GM12878 (cell line): ENCODE results near the gene RBM43. TPM values are rescaled to one million over a fixed set of nuclear protein-coding genes. Genes with fewer than 3 reads are reported as not detected.

Experiments
- ATAC-seq: fragments of 200-7000 bp; cut with Tn5 transposase; 3 replicates; pipeline ENCODE4 v1.9.1; 2020; ENCODE audit warnings: mild to moderate bottlenecking, moderate library complexity
- BruUV-seq: library from RNA; stranded (reverse); fragments of 400-500 nt; replicated peaks from 2 replicates; lab custom pipeline; 2021; lab: Mats Ljungman, UMichigan
- CTCF ChIA-PET: fragments of 300-600 bp; sonication (Branson Sonifier 250); formaldehyde crosslinking; extraction: SDS; loops from one replicate; lab custom pipeline; 2021; ENCODE audit warnings: inconsistent platforms; lab: Yijun Ruan, JAX
- POLR2A ChIA-PET: fragments of 350-600 bp; formaldehyde crosslinking; extraction: SDS; loops from one replicate; lab custom pipeline; 2021; ENCODE audit warnings: inconsistent platforms; lab: Charles Lee
- RAD21 ChIA-PET: fragments of 300-600 bp; sonication (Branson Sonifier 250); formaldehyde crosslinking; loops from one replicate; lab custom pipeline; 2023; ENCODE audit warnings: antibody characterized with exemption; ENCODE audit not compliant: unreplicated experiment; lab: Charles Lee
- SMC1A ChIA-PET: fragments of 300-600 bp; sonication (Branson Sonifier 250); formaldehyde crosslinking; loops from one replicate; lab custom pipeline; 2023; ENCODE audit not compliant: unreplicated experiment, uncharacterized antibody; lab: Charles Lee
- DNase-seq: peaks from one replicate; pipeline ENCODE4 v3.0.0-alpha.2; 2011; ENCODE audit warnings: low read depth, low spot score
- FAIRE-seq: peaks from 3 replicates; lab custom pipeline; 2011; peaks lifted over from hg19 to GRCh38; lab: Jason Lieb, UNC
- H2AFZ ChIP-seq: 2 replicates; pipeline ENCODE4 v1.6.0; 2011; ENCODE audit warnings: low read depth, low read length, control low read depth; ENCODE audit not compliant: control insufficient read depth
- H3K27ac ChIP-seq: 2 replicates; pipeline ENCODE4 v1.5.1; 2011; ENCODE audit warnings: control low read depth; ENCODE audit not compliant: control insufficient read depth, insufficient read depth
- H3K27me3 ChIP-seq, 2 experiments: replicated peaks in 1 of 2; 2 replicates each; pipeline versions ENCODE4 v1.6.0 to v1.6.1; 2011; ENCODE audit warnings: low read length in 1 of 2; ENCODE audit not compliant: control insufficient read depth in 2 of 2, insufficient read depth in 2 of 2
- H3K36me3 ChIP-seq, 2 experiments: 2 replicates each; pipeline ENCODE4 v1.5.1; 2011; ENCODE audit warnings: low read length in 1 of 2; ENCODE audit not compliant: control insufficient read depth in 2 of 2, insufficient read depth in 2 of 2
- H3K4me1 ChIP-seq: 2 replicates; pipeline ENCODE4 v1.6.1; 2011; ENCODE audit warnings: mild to moderate bottlenecking, low read length, moderate library complexity, mixed read lengths; ENCODE audit not compliant: control insufficient read depth, insufficient read depth
- H3K4me2 ChIP-seq: 2 replicates; pipeline ENCODE4 v1.6.0; 2011; ENCODE audit warnings: control low read depth; ENCODE audit not compliant: control insufficient read depth, insufficient read depth
- H3K4me3 ChIP-seq: fragments of 200-600 bp; sonication (generic); 2 replicates; pipeline ENCODE4 v1.5.1; 2016
- H3K79me2 ChIP-seq: 2 replicates; pipeline ENCODE4 v1.6.0; 2011; ENCODE audit warnings: low read length; ENCODE audit not compliant: control insufficient read depth, insufficient read depth
- H3K9ac ChIP-seq: 2 replicates; pipeline ENCODE4 v1.8.0; 2011; ENCODE audit warnings: low read length, control low read depth, mixed read lengths; ENCODE audit not compliant: control insufficient read depth, insufficient read depth
- H3K9me3 ChIP-seq: replicated peaks from 3 replicates; pipeline ENCODE4 v1.5.1; 2011; ENCODE audit warnings: mild to moderate bottlenecking, low read length; ENCODE audit not compliant: control insufficient read depth, insufficient read depth
- H4K20me1 ChIP-seq: 2 replicates; pipeline ENCODE4 v1.6.0; 2011; ENCODE audit not compliant: control insufficient read depth, insufficient read depth
- BHLHE40 ChIP-seq, 2 experiments: fragments of 450-650 bp in 1 of 2; IDR thresholded peaks; 2 replicates each; pipeline ENCODE4 v1.6.1; 2011 to 2017; ENCODE audit warnings: low read depth in 2 of 2, borderline replicate concordance in 1 of 2, improper control_type of control experiment in 1 of 2, low read length in 1 of 2, mild to moderate bottlenecking in 1 of 2
- EGR1 ChIP-seq, 2 experiments: IDR thresholded peaks; 1 replicate in 1 of 2; 2 replicates in 1 of 2; pipeline ENCODE4 v1.6.1; 2011 to 2012; ENCODE audit warnings: low read depth in 2 of 2, low read length in 2 of 2, borderline replicate concordance in 1 of 2, mild to moderate bottlenecking in 1 of 2, moderate library complexity in 1 of 2
- FOXK2 ChIP-seq: fragments of 450-650 bp; IDR thresholded peaks from 2 replicates; pipeline ENCODE4 v1.6.1; 2017; ENCODE audit warnings: mild to moderate bottlenecking, moderate library complexity
- KAT2A ChIP-seq: conservative IDR thresholded peaks from 2 replicates; pipeline ENCODE4 v1.6.1; 2011; ENCODE audit warnings: low read depth, low read length; ENCODE audit not compliant: control insufficient read depth
- MEF2A ChIP-seq: IDR thresholded peaks from 2 replicates; pipeline ENCODE4 v1.6.1; 2011; ENCODE audit warnings: low read depth, mild to moderate bottlenecking, low read length, moderate library complexity; ENCODE audit not compliant: insufficient read depth
- RAD51 ChIP-seq: fragments of 450-650 bp; IDR thresholded peaks from 2 replicates; pipeline ENCODE4 v1.6.1; 2016; ENCODE audit warnings: moderate library complexity, mild to moderate bottlenecking, inconsistent platforms
- ZNF217 ChIP-seq: fragments of 450-650 bp; IDR thresholded peaks from 2 replicates; pipeline ENCODE4 v1.6.1; 2017; ENCODE audit warnings: antibody characterized with exemption, mild to moderate bottlenecking
- WGBS: methylation state at CpG from one replicate; pipeline ENCODE4 v1.1.6; 2016; ENCODE audit warnings: low lambda C conversion rate; ENCODE audit not compliant: insufficient replicate concordance, insufficient coverage; ENCODE audit errors: missing lambda C conversion rate; 5-methylcytosine and 5-hydroxymethylcytosine counted together
- in situ Hi-C: fragments of 300-500 bp; cut with MboI; formaldehyde crosslinking; loops from 9 replicates; pipeline ENCODE4 v1.14.3; 2018; ENCODE audit warnings: mixed read lengths
- intact Hi-C: fragments of 100-400 bp; cut with micrococcal nuclease; formaldehyde crosslinking; loops from one replicate; pipeline ENCODE4 v1.14.2; 2022; ENCODE audit not compliant: unreplicated experiment
- polyA plus RNA-seq, 11 experiments: library from polyadenylated mRNA; depleted of rRNA in 4 of 11; unstranded in 6 of 11; stranded (reverse) in 5 of 11; fragments of >200 nt; fragmentation: Nextera tagmentation in 4 of 11; fragmentation: Illumina TruSeq in 1 of 11; extraction: Ambion mirVana in 4 of 11; extraction: Trizol in 1 of 11; gene quantifications; 1 replicate in 1 of 11; 2 replicates in 10 of 11; pipeline versions ENCODE4 v1.2.1 to v1.2.3, GENCODE V29; 2011 to 2016; ENCODE audit warnings: inconsistent platforms in 2 of 11, missing spikeins in 2 of 11, low read depth in 1 of 11
- total RNA-seq, 4 experiments: library from RNA; depleted of rRNA in 3 of 4; stranded (reverse); fragments of >200 nt in 3 of 4; fragmentation: Illumina TruSeq in 1 of 4; extraction: Trizol in 1 of 4; gene quantifications; 2 replicates each; pipeline versions ENCODE4 v1.2.1 to v1.2.3, GENCODE V29; 2013 to 2021
- TF ChIP-seq, protein P1 (sequence below): fragments of 450-650 bp; IDR thresholded peaks from 2 replicates; pipeline ENCODE4 v1.6.1; 2017; ENCODE audit warnings: mild to moderate bottlenecking
- TF ChIP-seq, protein P2 (sequence below): IDR thresholded peaks from 2 replicates; pipeline ENCODE4 v1.6.1; 2012; ENCODE audit warnings: low read length, inconsistent platforms

Gene RBM43
- total and polyA plus RNA-seq, 10 of the 15 experiments (the other 5 are each of a cell fraction or from before 2014, with no cell fraction given) = 0.86 to 5.3 (median 2.6) TPM

- Histone ChIP-seq H2AFZ (no peak overlapping the region), H3K27ac (no peak overlapping the region), H3K27me3 (no peaks in the 10 kb centered on the region), H3K4me3 (no peak overlapping the region), H3K36me3 (peaks cover 3 to 10% of the 10 kb centered on the region in 2 experiments; a peak in 3 of 4 replicates), H3K79me2 (no peaks in the 10 kb centered on the region), H3K9me3 (no peaks in the 10 kb centered on the region; the same call in 2 of the 3 replicates), H3K9ac (no peak overlapping the region), H4K20me1 (no peaks in the 10 kb centered on the region), H3K4me1 (no peaks in the 10 kb centered on the region), H3K4me2 (no peak overlapping the region)
- no TSS peak for BruUV-seq
- in situ Hi-C loops = no loop called here
- ChIA-PET CTCF (interaction anchor here (1.8 kb wide), 1 partner anchor 23 kb away, joined by 5 read pairs; no protein-coding TSS in a partner anchor), SMC1A (interaction anchor here (1.6 kb wide), 1 partner anchor 10 kb away, joined by 4 read pairs; no protein-coding TSS in a partner anchor), RAD21 (no interaction called here), POLR2A (no interaction called here)
- 97% methylated on average over 5 of the region's 5 CpGs for WGBS
- DNase-seq (no peak), FAIRE-seq (no peak), ATAC-seq (no peak)
- intact Hi-C loops = no loop called here
- no peak for TF ChIP-seq BHLHE40 (IDR thresholded peaks at IDR 0.05; ENCODE audit: borderline replicate concordance in 1 of 2, low read depth in 2 of 2, low read length in 1 of 2)
These were observed 5.9 kb upstream of the RBM43 start for GRCh38 chr2:151267537-151267936.

- in situ Hi-C loops = no loop called here
- FAIRE-seq = no peak
- Histone ChIP-seq H3K27ac (no peak overlapping the region), H3K79me2 (no peaks in the 10 kb centered on the region), H3K4me2 (no peak overlapping the region), H2AFZ (no peak overlapping the region), H3K4me3 (no peak overlapping the region), H4K20me1 (no peaks in the 10 kb centered on the region), H3K4me1 (no peaks in the 10 kb centered on the region), H3K27me3 (no peaks in the 10 kb centered on the region), H3K9ac (no peak overlapping the region), H3K36me3 (peaks cover 3 to 6% of the 10 kb centered on the region in 2 experiments; a peak in 3 of 4 replicates), H3K9me3 (no peaks in the 10 kb centered on the region; the same call in 2 of the 3 replicates)
- ChIA-PET POLR2A (no interaction called here), RAD21 (no interaction called here), CTCF (interaction anchor here (1.8 kb wide), 1 partner anchor 24 kb away, joined by 5 read pairs; no protein-coding TSS in a partner anchor), SMC1A (interaction anchor here (1.1 to 1.6 kb wide), 3 partner anchors 12 to 28 kb away, joined by 3 to 4 read pairs (median 3); no protein-coding TSS in a partner anchor)
- no peak for ATAC-seq
- no TSS peak for BruUV-seq
- TF ChIP-seq, protein P1, sequence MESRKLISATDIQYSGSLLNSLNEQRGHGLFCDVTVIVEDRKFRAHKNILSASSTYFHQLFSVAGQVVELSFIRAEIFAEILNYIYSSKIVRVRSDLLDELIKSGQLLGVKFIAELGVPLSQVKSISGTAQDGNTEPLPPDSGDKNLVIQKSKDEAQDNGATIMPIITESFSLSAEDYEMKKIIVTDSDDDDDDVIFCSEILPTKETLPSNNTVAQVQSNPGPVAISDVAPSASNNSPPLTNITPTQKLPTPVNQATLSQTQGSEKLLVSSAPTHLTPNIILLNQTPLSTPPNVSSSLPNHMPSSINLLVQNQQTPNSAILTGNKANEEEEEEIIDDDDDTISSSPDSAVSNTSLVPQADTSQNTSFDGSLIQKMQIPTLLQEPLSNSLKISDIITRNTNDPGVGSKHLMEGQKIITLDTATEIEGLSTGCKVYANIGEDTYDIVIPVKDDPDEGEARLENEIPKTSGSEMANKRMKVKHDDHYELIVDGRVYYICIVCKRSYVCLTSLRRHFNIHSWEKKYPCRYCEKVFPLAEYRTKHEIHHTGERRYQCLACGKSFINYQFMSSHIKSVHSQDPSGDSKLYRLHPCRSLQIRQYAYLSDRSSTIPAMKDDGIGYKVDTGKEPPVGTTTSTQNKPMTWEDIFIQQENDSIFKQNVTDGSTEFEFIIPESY = no peak
- TF ChIP-seq ZNF217 = no peak
- TF ChIP-seq MEF2A = no peak
- TF ChIP-seq FOXK2 = no peak
- TF ChIP-seq, protein P2, sequence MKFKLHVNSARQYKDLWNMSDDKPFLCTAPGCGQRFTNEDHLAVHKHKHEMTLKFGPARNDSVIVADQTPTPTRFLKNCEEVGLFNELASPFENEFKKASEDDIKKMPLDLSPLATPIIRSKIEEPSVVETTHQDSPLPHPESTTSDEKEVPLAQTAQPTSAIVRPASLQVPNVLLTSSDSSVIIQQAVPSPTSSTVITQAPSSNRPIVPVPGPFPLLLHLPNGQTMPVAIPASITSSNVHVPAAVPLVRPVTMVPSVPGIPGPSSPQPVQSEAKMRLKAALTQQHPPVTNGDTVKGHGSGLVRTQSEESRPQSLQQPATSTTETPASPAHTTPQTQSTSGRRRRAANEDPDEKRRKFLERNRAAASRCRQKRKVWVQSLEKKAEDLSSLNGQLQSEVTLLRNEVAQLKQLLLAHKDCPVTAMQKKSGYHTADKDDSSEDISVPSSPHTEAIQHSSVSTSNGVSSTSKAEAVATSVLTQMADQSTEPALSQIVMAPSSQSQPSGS = no peak
- no peak for TF ChIP-seq KAT2A
- TF ChIP-seq RAD51 = no peak
- no peak for TF ChIP-seq EGR1 (IDR thresholded peaks at IDR 0.05; ENCODE audit: borderline replicate concordance in 1 of 2, low read depth in 2 of 2, low read length in 2 of 2)
- intact Hi-C loops = no loop called here
- DNase-seq = no peak
These were observed 4.3 kb upstream of the RBM43 start for GRCh38 chr2:151265991-151266390.
